Esophagus muscularis mucosa (tissue), 4 donors: ENCODE results near the gene PIGB. TPM values are rescaled to one million over a fixed set of nuclear protein-coding genes. Genes with fewer than 3 reads are reported as not detected.
A peak's percentile ranks its signal among the peaks of the same experiment; 100 is the strongest.
"Not testable (repeated sequence)": the region's sequence is repeated elsewhere in the genome, so short reads cannot be mapped to it uniquely, and the experiment has no call there.

Experiments
- DNase-seq: peaks from one replicate; pipeline ENCODE4 v3.0.0-alpha.2; 2017; ENCODE audit errors: extremely low spot score
- H3K27ac ChIP-seq, 4 donors: fragments of 200-600 bp; sonication (generic); replicated peaks in 1 of 4; 1 replicate in 3 of 4; 2 replicates in 1 of 4; pipeline ENCODE4 v1.5.1; 2016 to 2019; ENCODE audit warnings: mild to moderate bottlenecking in 1 of 4
- H3K27me3 ChIP-seq, 4 donors: fragments of 200-600 bp; sonication (generic); one replicate each; pipeline versions ENCODE4 v1.5.1 to v1.6.0; 2016 to 2019
- H3K36me3 ChIP-seq, 4 donors: fragments of 200-600 bp; sonication (generic); one replicate each; pipeline ENCODE4 v1.5.1; 2016 to 2019
- H3K4me1 ChIP-seq, 4 donors: fragments of 200-600 bp; sonication (generic); one replicate each; pipeline ENCODE4 v1.5.1; 2016 to 2019
- H3K4me3 ChIP-seq, 4 donors: fragments of 200-600 bp; sonication (generic); 1 replicate in 2 of 4; 2 replicates in 2 of 4; pipeline ENCODE4 v1.5.1; 2016 to 2019; ENCODE audit warnings: mild to moderate bottlenecking in 4 of 4, moderate library complexity in 1 of 4
- H3K9me3 ChIP-seq, 4 donors: fragments of 200-600 bp; sonication (generic); 1 replicate in 3 of 4; 2 replicates in 1 of 4; pipeline ENCODE4 v1.5.1; 2016 to 2019
- EP300 ChIP-seq: sonication (generic); formaldehyde crosslinking; IDR thresholded peaks from one replicate; pipeline ENCODE4 v1.6.1; 2017; ENCODE audit warnings: antibody characterized with exemption
- POLR2A ChIP-seq: fragments of 450-650 bp; IDR thresholded peaks from one replicate; pipeline ENCODE4 v1.6.1; 2017; ENCODE audit warnings: antibody characterized with exemption, moderate library complexity, mild to moderate bottlenecking, low read depth
- POLR2AphosphoS5 ChIP-seq, 2 donors: sonication (generic); formaldehyde crosslinking; IDR thresholded peaks; one replicate each; pipeline ENCODE4 v1.6.1; 2017; ENCODE audit warnings: antibody characterized with exemption in 2 of 2
- WGBS: methylation state at CpG from one replicate; pipeline ENCODE4 v1.1.5; 2018; 5-methylcytosine and 5-hydroxymethylcytosine counted together
- intact Hi-C: fragments of 100-400 bp; cut with DNase I; formaldehyde crosslinking; loops from one replicate; pipeline ENCODE4 v1.15.1; 2023
- total RNA-seq, 4 donors: library from RNA; depleted of rRNA; stranded (reverse); fragments of >200 nt; gene quantifications; one replicate each; pipeline versions ENCODE4 v1.1.0 to v1.2.1, GENCODE V29; 2016
- TF ChIP-seq, protein P1 (sequence below), 3 experiments: fragments of 200-600 bp in 2 of 3; fragments of 450-650 bp in 1 of 3; sonication (generic) in 2 of 3; IDR thresholded peaks; one replicate each; pipeline ENCODE4 v1.5.1; 2017 to 2019; ENCODE audit warnings: antibody characterized with exemption in 3 of 3, mild to moderate bottlenecking in 2 of 3, moderate library complexity in 1 of 3

The PIGB gene
- total RNA-seq, 4 donors from 2014 or later: 4.5 to 9.6 (median 6.5) TPM

DNA sequence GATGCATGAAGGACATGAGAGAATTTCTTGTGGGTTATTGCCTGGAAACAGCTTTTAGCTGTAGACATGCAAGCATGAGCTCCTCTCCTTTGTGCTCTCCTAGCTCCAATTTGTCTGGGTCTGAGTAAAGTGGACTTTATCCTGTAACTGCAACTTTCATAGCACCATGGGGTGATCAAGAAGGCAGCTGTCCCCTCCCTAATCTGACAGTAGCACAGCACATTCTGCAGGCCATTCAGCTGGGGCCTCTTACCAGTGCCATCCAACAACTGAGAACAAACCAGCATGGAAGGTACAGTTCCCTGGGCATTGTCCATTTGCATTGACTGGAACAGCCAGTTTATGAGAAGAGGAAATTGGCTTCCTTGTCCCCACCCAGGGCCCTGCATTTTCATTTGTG lies 21.7 kb upstream of the PIGB start:
- no peaks in the 10 kb centered on the region for H3K36me3 ChIP-seq
- intact Hi-C loops: no loop called here
- DNase-seq: no peak
- no peak overlapping the region for H3K4me3 ChIP-seq
- no peaks in the 10 kb centered on the region for H3K27me3 ChIP-seq
- H3K4me1 ChIP-seq: no peaks in the 10 kb centered on the region
- H3K9me3 ChIP-seq: no peaks in the 10 kb centered on the region
- H3K27ac ChIP-seq: no peak overlapping the region
- no peak for TF ChIP-seq EP300
- TF ChIP-seq, protein P1, sequence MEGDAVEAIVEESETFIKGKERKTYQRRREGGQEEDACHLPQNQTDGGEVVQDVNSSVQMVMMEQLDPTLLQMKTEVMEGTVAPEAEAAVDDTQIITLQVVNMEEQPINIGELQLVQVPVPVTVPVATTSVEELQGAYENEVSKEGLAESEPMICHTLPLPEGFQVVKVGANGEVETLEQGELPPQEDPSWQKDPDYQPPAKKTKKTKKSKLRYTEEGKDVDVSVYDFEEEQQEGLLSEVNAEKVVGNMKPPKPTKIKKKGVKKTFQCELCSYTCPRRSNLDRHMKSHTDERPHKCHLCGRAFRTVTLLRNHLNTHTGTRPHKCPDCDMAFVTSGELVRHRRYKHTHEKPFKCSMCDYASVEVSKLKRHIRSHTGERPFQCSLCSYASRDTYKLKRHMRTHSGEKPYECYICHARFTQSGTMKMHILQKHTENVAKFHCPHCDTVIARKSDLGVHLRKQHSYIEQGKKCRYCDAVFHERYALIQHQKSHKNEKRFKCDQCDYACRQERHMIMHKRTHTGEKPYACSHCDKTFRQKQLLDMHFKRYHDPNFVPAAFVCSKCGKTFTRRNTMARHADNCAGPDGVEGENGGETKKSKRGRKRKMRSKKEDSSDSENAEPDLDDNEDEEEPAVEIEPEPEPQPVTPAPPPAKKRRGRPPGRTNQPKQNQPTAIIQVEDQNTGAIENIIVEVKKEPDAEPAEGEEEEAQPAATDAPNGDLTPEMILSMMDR (IDR thresholded peaks at IDR 0.05): no peak
- no peak for TF ChIP-seq POLR2A
- no peak for TF ChIP-seq POLR2AphosphoS5 (IDR thresholded peaks at IDR 0.05)

DNA sequence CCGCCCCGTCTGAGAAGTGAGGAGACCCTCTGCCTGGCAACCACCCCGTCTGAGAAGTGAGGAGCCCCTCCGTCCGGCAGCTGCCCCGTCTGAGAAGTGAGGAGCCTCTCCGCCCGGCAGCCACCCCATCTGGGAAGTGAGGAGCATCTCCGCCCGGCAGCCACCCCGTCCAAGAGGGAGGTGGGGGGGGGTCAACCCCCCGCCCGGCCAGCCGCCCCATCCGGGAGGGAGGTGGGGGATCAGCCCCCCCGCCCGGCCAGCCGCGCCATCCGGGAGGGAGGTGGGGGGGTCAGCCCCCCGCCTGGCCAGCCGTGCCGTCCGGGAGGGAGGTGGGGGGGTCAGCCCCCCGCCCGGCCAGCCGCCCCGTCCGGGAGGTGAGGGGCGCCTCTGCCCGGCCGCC lies 16.2 kb upstream of the PIGB start:
- WGBS: no CpG with 5 or more reads among the region's 32 CpGs
- H3K4me1 ChIP-seq, H3K36me3 ChIP-seq, H3K9me3 ChIP-seq, H3K4me3 ChIP-seq, H3K27ac ChIP-seq, DNase-seq, H3K27me3 ChIP-seq, intact Hi-C loops: not testable (repeated sequence)

- intact Hi-C loops: loop anchor here (5.0 kb wide), 1 partner anchor 88 kb away; the partner anchor contains the start of genes CCPG1 and PIERCE2
- no peak for DNase-seq
- H3K27ac ChIP-seq: peak overlapping the region; percentile 81 to 91 (median 87)
- H3K4me1 ChIP-seq: peaks cover 26 to 37% (median 35%) of the 10 kb centered on the region in 4 donors
- TF ChIP-seq, protein P1 (IDR thresholded peaks at IDR 0.05): no peak
- no peak for TF ChIP-seq EP300
- TF ChIP-seq POLR2AphosphoS5 (IDR thresholded peaks at IDR 0.05): no peak
- TF ChIP-seq POLR2A: no peak
- peaks cover 0 to 19% (median 0%) of the 10 kb centered on the region in 4 donors for H3K36me3 ChIP-seq
- 53% methylated on average over 4 of the region's 4 CpGs for WGBS
- no peaks in the 10 kb centered on the region for H3K9me3 ChIP-seq
- no peaks in the 10 kb centered on the region for H3K27me3 ChIP-seq
- H3K4me3 ChIP-seq: peak overlapping the region; percentile 61 to 87 (median 72)
Measured at GRCh38 chr15:55319537-55320237, 665 bp downstream of the PIGB start.

- Histone ChIP-seq H3K27me3 (no peaks in the 10 kb centered on the region), H3K4me3 (peak overlapping the region in 2 of 4 donors; percentile 64 to 80), H3K4me1 (peaks cover 26 to 37% (median 35%) of the 10 kb centered on the region in 4 donors), H3K27ac (peak overlapping the region in 1 of 4 donors; percentile 31), H3K9me3 (no peaks in the 10 kb centered on the region), H3K36me3 (peaks cover 0 to 24% (median 0%) of the 10 kb centered on the region in 4 donors)
- WGBS: 25% methylated on average over 2 of the region's 2 CpGs
- DNase-seq: no peak
- intact Hi-C loops: no loop called here
- TF ChIP-seq EP300 (no peak), POLR2A (no peak), POLR2AphosphoS5 (IDR thresholded peaks at IDR 0.05) (no peak)
- TF ChIP-seq, protein P1 (IDR thresholded peaks at IDR 0.05): no peak
Measured at GRCh38 chr15:55320238-55320550, 1.2 kb downstream of the PIGB start.

- no peaks in the 10 kb centered on the region for H3K27me3 ChIP-seq
- TF ChIP-seq POLR2AphosphoS5 (IDR thresholded peaks at IDR 0.05) (no peak), POLR2A (no peak), EP300 (no peak)
- H3K27ac ChIP-seq: no peak overlapping the region
- peaks cover 26 to 37% (median 35%) of the 10 kb centered on the region in 4 donors for H3K4me1 ChIP-seq
- 89% methylated on average over 1 of the region's 1 CpG for WGBS
- H3K9me3 ChIP-seq: no peaks in the 10 kb centered on the region
- peaks cover 0 to 24% (median 0%) of the 10 kb centered on the region in 4 donors for H3K36me3 ChIP-seq
- intact Hi-C loops: no loop called here
- no peak for DNase-seq
- H3K4me3 ChIP-seq: no peak overlapping the region
Measured at GRCh38 chr15:55320963-55321362, 1.9 kb downstream of the PIGB start.

- intact Hi-C loops: no loop called here
- no peaks in the 10 kb centered on the region for H3K27me3 ChIP-seq
- H3K27ac ChIP-seq: no peak overlapping the region
- no peak overlapping the region for H3K4me3 ChIP-seq
- TF ChIP-seq, protein P1 (IDR thresholded peaks at IDR 0.05): no peak
- TF ChIP-seq POLR2AphosphoS5 (IDR thresholded peaks at IDR 0.05) (no peak), EP300 (no peak), POLR2A (no peak)
- 77% methylated on average over 5 of the region's 5 CpGs for WGBS
- H3K4me1 ChIP-seq: peaks cover 20 to 26% (median 24%) of the 10 kb centered on the region in 4 donors
- no peak for DNase-seq
- H3K36me3 ChIP-seq: peaks cover 0 to 22% (median 0%) of the 10 kb centered on the region in 4 donors
- no peaks in the 10 kb centered on the region for H3K9me3 ChIP-seq
Measured at GRCh38 chr15:55322467-55322866, 3.4 kb downstream of the PIGB start.
